ENCODE results near the gene P2RY6.

DNA sequence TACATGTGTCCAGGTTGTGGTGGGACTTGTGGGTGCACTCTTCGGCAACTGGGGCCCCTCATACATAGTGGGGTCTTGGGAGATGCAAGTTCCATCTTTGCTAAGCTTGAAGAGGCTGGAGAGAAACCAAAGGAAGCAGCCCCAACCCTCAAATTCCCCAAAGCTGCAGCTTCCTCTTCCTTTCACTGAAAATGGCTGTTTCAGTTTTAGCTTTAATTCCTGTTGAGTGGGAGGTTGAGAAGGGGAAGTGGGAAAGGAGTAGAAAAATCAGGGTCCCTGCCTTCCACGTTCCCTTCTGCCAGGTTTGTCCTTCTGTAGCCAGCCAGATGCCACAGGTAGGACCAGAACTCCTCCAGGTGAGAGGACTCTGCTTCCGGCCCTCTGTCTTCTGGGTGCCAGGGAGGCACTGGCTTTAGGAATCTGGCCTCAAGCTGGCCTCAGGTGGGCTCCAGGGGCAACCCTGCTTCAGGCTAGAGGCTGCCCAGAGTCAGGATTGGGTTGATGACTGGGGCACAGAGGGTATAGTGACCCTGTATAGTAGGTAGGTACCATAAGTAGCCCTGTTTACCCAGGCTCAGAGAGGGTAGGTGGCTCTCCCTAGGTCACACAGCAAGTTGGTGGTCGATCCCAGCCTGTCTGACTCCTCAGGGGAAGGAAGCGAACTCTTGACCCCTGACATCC lies 16.2 kb downstream of the P2RY6 start:
- TF ChIP-seq POLR2AphosphoS5 (IDR thresholded peaks at IDR 0.05; ENCODE audit: low read depth, low read length) (no peak), TAF1 (IDR thresholded peaks at IDR 0.05; ENCODE audit: low read depth, low read length) (no peak)
